Tibial artery (tissue), 4 donors: Measurements from ENCODE around the gene CEACAM19.
"Not testable (repeated sequence)": the region's sequence is repeated elsewhere in the genome, so short reads cannot be mapped to it uniquely, and the experiment has no call there.

Experiments used
- DNase-seq, 2 donors: peaks; one replicate each; pipeline ENCODE4 v3.0.0-alpha.2; 2019
- H3K27ac ChIP-seq, 2 donors: fragments of 200-600 bp; sonication (generic) in 1 of 2; 1 replicate in 1 of 2; 2 replicates in 1 of 2; pipeline ENCODE4 v1.5.1; 2018 to 2019; ENCODE audit warnings: mild to moderate bottlenecking in 1 of 2
- H3K27me3 ChIP-seq, 2 donors: fragments of 200-600 bp; sonication (generic) in 1 of 2; one replicate each; pipeline versions ENCODE4 v1.5.1 to v1.6.0; 2016 to 2019
- H3K36me3 ChIP-seq, 3 donors: fragments of 200-600 bp; sonication (generic) in 2 of 3; one replicate each; pipeline ENCODE4 v1.5.1; 2016 to 2019; ENCODE audit warnings: mild to moderate bottlenecking in 2 of 3
- H3K4me1 ChIP-seq, 4 donors: fragments of 200-600 bp; sonication (generic) in 2 of 4; 1 replicate in 3 of 4; 2 replicates in 1 of 4; pipeline ENCODE4 v1.5.1; 2016 to 2019
- H3K4me3 ChIP-seq, 2 donors: fragments of 200-600 bp; sonication (generic) in 1 of 2; 1 replicate in 1 of 2; 2 replicates in 1 of 2; pipeline ENCODE4 v1.5.1; 2018 to 2019; ENCODE audit warnings: mild to moderate bottlenecking in 2 of 2
- H3K9me3 ChIP-seq, 3 donors: fragments of 200-600 bp; sonication (generic) in 1 of 3; one replicate each; pipeline ENCODE4 v1.5.1; 2016 to 2019
- CTCF ChIP-seq, 2 experiments: fragments of 200-600 bp in 1 of 2; fragments of 450-650 bp in 1 of 2; IDR thresholded peaks; one replicate each; pipeline ENCODE4 v1.5.1; 2017 to 2019; ENCODE audit warnings: antibody characterized with exemption in 2 of 2, mild to moderate bottlenecking in 1 of 2, moderate library complexity in 1 of 2
- intact Hi-C: fragments of 100-400 bp; cut with DNase I; formaldehyde crosslinking; loops from one replicate; pipeline ENCODE4 v1.15.0; 2023; ENCODE audit warnings: low total_unique reads

CEACAM19 gene

GRCh38 chr19:44712864-44713515 is 41.7 kb downstream of the CEACAM19 start:
- Histone ChIP-seq H3K9me3 (peaks cover 0 to 12% (median 5%) of the 10 kb centered on the region in 3 donors), H3K27me3 (peaks cover 0 to 8% of the 10 kb centered on the region in 2 donors), H3K27ac (no peak overlapping the region), H3K36me3 (no peaks in the 10 kb centered on the region), H3K4me3 (no peak overlapping the region), H3K4me1 (peaks cover 0 to 1% (median under 1%) of the 10 kb centered on the region in 4 donors)
- TF ChIP-seq CTCF (IDR thresholded peaks at IDR 0.05) = no peak
- intact Hi-C loops = no loop called here
- DNase-seq = no peak

GRCh38 chr19:44714597-44715169 is 43.4 kb downstream of the CEACAM19 start:
- H3K4me3 ChIP-seq = no peak overlapping the region
- peaks cover 0 to 12% (median 5%) of the 10 kb centered on the region in 3 donors for H3K9me3 ChIP-seq
- no peak for TF ChIP-seq CTCF (IDR thresholded peaks at IDR 0.05)
- intact Hi-C loops = no loop called here
- H3K4me1 ChIP-seq = peaks cover 0 to 17% (median 14%) of the 10 kb centered on the region in 4 donors
- H3K27ac ChIP-seq = no peak overlapping the region
- no peak for DNase-seq
- no peaks in the 10 kb centered on the region for H3K36me3 ChIP-seq
- peaks cover 0 to 4% of the 10 kb centered on the region in 2 donors for H3K27me3 ChIP-seq

DNA sequence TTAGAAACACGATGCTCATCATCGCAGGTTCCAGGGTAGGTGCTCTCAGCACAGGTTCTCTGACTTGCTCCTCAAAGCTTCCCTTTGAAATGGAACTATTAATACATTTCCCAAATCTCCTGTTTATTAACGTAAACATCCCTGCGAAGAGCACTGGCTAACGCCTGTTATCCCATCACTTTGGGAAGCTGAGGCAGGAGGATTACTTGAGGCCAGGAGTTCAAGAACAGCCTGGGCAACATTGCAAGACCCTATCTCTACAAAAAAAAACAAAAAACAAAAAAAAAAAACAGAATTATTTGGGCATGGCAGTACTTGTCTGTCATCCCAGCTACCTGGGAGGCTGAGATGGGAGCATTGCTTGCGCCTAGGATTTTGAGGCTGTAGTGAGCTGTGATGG is 46.3 kb downstream of the CEACAM19 start:
- intact Hi-C loops = no loop called here
- Histone ChIP-seq H3K9me3 (peaks cover 0 to 12% (median 5%) of the 10 kb centered on the region in 3 donors), H3K4me1 (peaks cover 0 to 25% (median 19%) of the 10 kb centered on the region in 4 donors), H3K27ac (no peak overlapping the region), H3K36me3 (no peaks in the 10 kb centered on the region), H3K4me3 (no peak overlapping the region), H3K27me3 (peaks cover 0 to 5% of the 10 kb centered on the region in 2 donors)
- no peak for TF ChIP-seq CTCF (IDR thresholded peaks at IDR 0.05)
- DNase-seq = no peak

GRCh38 chr19:44718441-44719261 is 47.4 kb downstream of the CEACAM19 start:
- H3K4me3 ChIP-seq = peak overlapping the region in 1 of 2 donors; percentile 9
- peaks cover 0 to 25% (median 20%) of the 10 kb centered on the region in 4 donors for H3K4me1 ChIP-seq
- peak; percentile 66 to 78 for DNase-seq
- H3K9me3 ChIP-seq = peaks cover 0 to 12% (median 5%) of the 10 kb centered on the region in 3 donors
- H3K27me3 ChIP-seq = peaks cover 0 to 7% of the 10 kb centered on the region in 2 donors
- intact Hi-C loops = no loop called here
- TF ChIP-seq CTCF (IDR thresholded peaks at IDR 0.05) = no peak
- H3K27ac ChIP-seq = peak overlapping the region; percentile 44 to 62
- H3K36me3 ChIP-seq = no peaks in the 10 kb centered on the region

- no peaks in the 10 kb centered on the region for H3K36me3 ChIP-seq
- peaks cover 0 to 7% of the 10 kb centered on the region in 2 donors for H3K27me3 ChIP-seq
- no peak overlapping the region for H3K4me3 ChIP-seq
- H3K27ac ChIP-seq = peak overlapping the region in 1 of 2 donors; percentile 62
- DNase-seq = no peak
- intact Hi-C loops = no loop called here
- peaks cover 0 to 30% (median 25%) of the 10 kb centered on the region in 4 donors for H3K4me1 ChIP-seq
- peaks cover 0 to 12% (median 5%) of the 10 kb centered on the region in 3 donors for H3K9me3 ChIP-seq
- no peak for TF ChIP-seq CTCF (IDR thresholded peaks at IDR 0.05)
Measured at GRCh38 chr19:44719262-44719701, 48.0 kb downstream of the CEACAM19 start.

GRCh38 chr19:44720396-44720795 is 49.1 kb downstream of the CEACAM19 start:
- Histone ChIP-seq H3K4me1 (peaks cover 0 to 40% (median 29%) of the 10 kb centered on the region in 4 donors), H3K27me3 (peaks cover 0 to 13% of the 10 kb centered on the region in 2 donors)
- H3K4me3 ChIP-seq, H3K9me3 ChIP-seq, DNase-seq, H3K27ac ChIP-seq, H3K36me3 ChIP-seq, intact Hi-C loops: not testable (repeated sequence)
